ENCODE data around the gene NSL1.
A peak's percentile ranks its signal among the peaks of the same experiment; 100 is the strongest.

NSL1 gene

GRCh38 chr1:212703991-212704564, 87.5 kb downstream of the NSL1 start:
- no peak for DNase-seq (ENCODE audit: low spot score)

- DNase-seq (ENCODE audit: low spot score), result no peak
Observed at GRCh38 chr1:212702672-212703071, 88.9 kb downstream of the NSL1 start.

GRCh38 chr1:212701910-212702309, 89.7 kb downstream of the NSL1 start:
- no peak for DNase-seq (ENCODE audit: low spot score)

- no peak for DNase-seq (ENCODE audit: low spot score)
Observed at GRCh38 chr1:212700892-212701819, 90.4 kb downstream of the NSL1 start.

GRCh38 chr1:212700223-212700891, 91.2 kb downstream of the NSL1 start:
- no peak for DNase-seq (ENCODE audit: low spot score)

- no peak for DNase-seq (ENCODE audit: low spot score)
Observed at GRCh38 chr1:212699625-212700222, 91.9 kb downstream of the NSL1 start, which contains the start of gene BATF3. Gene BATF3, minus strand, starts transcription at chr1:212699840. Its CDS starts 78 bp downstream, at chr1:212699762.

- peak; percentile 46 for DNase-seq (ENCODE audit: low spot score)
Observed at GRCh38 chr1:212699104-212699624, 92.4 kb downstream of the NSL1 start.

- DNase-seq (ENCODE audit: low spot score), result no peak
Observed at GRCh38 chr1:212698467-212699103, 93.0 kb downstream of the NSL1 start.

GRCh38 chr1:212696721-212697331, 94.8 kb downstream of the NSL1 start:
- DNase-seq (ENCODE audit: low spot score), result no peak

- no peak for DNase-seq (ENCODE audit: low spot score)
Observed at GRCh38 chr1:212692774-212693644, 98.6 kb downstream of the NSL1 start.

- no peak for DNase-seq (ENCODE audit: low spot score)
Observed at GRCh38 chr1:212691561-212692071, 100.0 kb downstream of the NSL1 start.

GRCh38 chr1:212690816-212691403, 100.7 kb downstream of the NSL1 start:
- DNase-seq (ENCODE audit: low spot score), result no peak

- DNase-seq (ENCODE audit: low spot score), result no peak
Observed at GRCh38 chr1:212689758-212690529, 101.6 kb downstream of the NSL1 start.

GRCh38 chr1:212689196-212689725, 102.3 kb downstream of the NSL1 start:
- no peak for DNase-seq (ENCODE audit: low spot score)

GRCh38 chr1:212688341-212689047, 103.1 kb downstream of the NSL1 start:
- no peak for DNase-seq (ENCODE audit: low spot score)

GRCh38 chr1:212687811-212688210, 103.8 kb downstream of the NSL1 start:
- DNase-seq (ENCODE audit: low spot score), result no peak

- no peak for DNase-seq (ENCODE audit: low spot score)
Observed at GRCh38 chr1:212686591-212686990, 105.0 kb downstream of the NSL1 start.

- DNase-seq (ENCODE audit: low spot score), result no peak
Observed at GRCh38 chr1:212686069-212686468, 105.5 kb downstream of the NSL1 start.
